AG08395 (cell line): Measurements from ENCODE around the gene TLE1.
"Not testable (repeated sequence)": the region's sequence is repeated elsewhere in the genome, so short reads cannot be mapped to it uniquely, and the experiment has no call there.

Experiments
- DNase-seq: peaks from one replicate; pipeline ENCODE4 v3.0.0; 2012; ENCODE audit warnings: mixed read lengths, low spot score

TLE1 gene

DNA sequence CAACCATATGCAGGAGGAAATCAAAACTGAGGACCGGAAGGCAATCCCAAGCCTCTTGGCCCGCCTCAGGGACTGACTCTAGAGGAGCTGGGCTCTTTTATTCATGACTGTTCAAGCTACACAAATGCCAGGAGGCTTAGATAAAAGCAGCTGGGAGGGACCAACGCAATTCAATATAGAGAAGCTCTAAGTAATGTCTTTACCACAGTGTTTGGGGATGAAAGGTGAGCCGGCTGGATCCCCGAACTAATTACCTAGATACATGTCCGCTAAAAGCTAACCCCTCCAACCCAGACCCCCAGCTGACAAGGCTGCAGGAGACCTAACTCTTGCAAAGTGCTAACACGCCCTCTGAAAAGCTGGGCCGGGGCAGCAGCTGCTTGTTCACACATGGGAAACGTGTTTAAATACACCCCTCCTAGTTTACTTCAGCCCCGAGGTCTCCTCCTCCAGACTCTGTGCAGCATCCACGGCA is 67.5 kb downstream of the TLE1 start:
- no peak for DNase-seq

DNA sequence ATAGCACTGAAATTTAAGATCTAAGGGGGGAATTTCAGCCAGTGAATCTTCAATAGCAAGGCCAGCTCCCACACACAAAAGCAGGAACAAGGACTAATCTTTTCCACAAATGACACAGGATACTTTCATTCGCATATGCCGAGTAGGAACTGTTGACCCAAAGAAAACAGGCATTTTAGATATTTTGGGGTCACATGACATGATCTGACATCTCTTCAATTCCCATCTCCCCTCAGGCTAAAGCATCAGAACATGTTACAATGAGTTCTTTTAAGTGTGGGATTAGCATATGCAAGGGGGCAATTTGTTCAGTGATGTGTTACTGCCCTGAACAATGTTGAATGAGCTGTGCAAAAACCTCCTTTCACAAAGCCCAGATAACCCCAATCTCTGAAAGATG is 68.2 kb downstream of the TLE1 start:
- no peak for DNase-seq

GRCh38 chr9:81620002-81620390 is 69.4 kb downstream of the TLE1 start:
- no peak for DNase-seq

- peak; percentile 89 for DNase-seq
Measured at GRCh38 chr9:81619353-81620001, 69.9 kb downstream of the TLE1 start.

GRCh38 chr9:81618923-81619322 is 70.4 kb downstream of the TLE1 start:
- DNase-seq, result no peak

- no peak for DNase-seq
Measured at GRCh38 chr9:81616141-81616540, 73.2 kb downstream of the TLE1 start.

DNA sequence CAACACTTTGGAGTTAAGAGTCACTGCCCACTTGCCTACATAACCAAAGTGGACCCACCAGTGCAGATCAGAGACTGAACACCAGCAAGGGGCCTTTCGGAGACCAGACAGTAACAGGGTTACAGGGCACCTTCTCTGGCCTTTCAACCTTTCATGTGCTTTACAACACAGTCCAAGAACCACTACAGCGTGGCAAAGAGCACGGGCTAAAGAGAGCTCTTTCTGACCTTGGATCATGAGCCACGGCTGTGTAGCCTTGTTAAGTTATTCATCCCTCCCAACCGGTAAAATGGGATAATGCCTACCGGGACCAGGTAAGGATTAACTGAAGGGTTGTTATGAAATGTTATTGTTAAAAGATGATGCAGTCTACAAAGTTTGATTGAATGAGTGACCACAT is 75.0 kb downstream of the TLE1 start:
- no peak for DNase-seq

DNA sequence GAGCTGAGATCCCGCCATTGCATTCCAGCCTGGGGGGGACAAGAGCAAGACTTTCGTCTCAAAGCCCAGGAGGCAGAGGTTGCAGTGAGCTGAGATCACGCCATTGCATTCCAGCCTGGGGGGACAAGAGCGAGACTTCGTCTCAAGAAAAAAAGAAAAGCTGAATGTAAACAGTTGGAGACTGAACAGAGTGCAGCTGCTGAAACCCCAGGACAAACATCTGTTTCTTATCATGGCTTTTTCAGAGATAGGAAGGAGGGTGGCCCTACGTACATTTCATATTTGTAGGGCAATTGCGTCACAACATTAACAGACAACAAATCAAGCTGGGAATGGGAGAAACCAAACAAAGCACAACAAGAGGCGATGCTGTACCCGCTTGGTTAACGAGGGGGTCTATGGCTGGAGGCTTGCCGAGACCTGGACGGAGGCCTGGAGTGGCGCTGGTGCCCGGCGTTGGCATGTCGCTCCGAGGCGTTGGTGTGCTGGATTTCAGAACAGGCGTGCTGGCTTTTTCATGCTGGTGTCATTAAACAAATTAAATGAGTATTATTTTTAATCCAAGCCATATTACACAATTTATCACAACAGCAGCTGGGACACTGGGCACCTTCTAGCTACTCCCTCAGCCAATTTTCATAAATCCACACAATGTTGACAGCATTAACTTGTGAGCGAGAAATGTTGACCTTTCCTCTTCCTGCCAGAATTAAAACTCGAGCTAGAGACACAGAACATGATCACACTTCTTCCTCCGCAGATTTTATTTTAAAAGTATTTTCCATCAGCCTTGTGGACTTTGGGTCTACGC is 76.1 kb downstream of the TLE1 start:
- DNase-seq, result peak; percentile 61

GRCh38 chr9:81611664-81612063 is 77.7 kb downstream of the TLE1 start:
- DNase-seq, result no peak

DNA sequence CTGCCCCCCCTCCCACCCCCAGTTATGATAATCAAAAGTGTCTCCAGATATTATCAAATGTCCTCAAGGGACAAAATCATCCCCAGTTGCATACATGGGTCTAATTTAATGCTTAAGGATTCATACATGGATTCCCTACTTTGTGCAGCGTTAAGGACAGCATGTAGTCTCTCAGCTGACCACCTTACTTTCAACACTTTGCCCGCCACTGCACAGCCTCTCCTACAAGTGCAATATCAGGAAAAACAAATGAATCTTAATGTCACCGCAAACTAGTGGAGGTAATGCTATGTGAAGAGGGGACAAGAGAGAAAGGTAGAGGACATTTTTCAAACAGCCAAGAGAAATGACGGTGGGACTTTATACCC is 78.6 kb downstream of the TLE1 start:
- DNase-seq, result no peak

DNA sequence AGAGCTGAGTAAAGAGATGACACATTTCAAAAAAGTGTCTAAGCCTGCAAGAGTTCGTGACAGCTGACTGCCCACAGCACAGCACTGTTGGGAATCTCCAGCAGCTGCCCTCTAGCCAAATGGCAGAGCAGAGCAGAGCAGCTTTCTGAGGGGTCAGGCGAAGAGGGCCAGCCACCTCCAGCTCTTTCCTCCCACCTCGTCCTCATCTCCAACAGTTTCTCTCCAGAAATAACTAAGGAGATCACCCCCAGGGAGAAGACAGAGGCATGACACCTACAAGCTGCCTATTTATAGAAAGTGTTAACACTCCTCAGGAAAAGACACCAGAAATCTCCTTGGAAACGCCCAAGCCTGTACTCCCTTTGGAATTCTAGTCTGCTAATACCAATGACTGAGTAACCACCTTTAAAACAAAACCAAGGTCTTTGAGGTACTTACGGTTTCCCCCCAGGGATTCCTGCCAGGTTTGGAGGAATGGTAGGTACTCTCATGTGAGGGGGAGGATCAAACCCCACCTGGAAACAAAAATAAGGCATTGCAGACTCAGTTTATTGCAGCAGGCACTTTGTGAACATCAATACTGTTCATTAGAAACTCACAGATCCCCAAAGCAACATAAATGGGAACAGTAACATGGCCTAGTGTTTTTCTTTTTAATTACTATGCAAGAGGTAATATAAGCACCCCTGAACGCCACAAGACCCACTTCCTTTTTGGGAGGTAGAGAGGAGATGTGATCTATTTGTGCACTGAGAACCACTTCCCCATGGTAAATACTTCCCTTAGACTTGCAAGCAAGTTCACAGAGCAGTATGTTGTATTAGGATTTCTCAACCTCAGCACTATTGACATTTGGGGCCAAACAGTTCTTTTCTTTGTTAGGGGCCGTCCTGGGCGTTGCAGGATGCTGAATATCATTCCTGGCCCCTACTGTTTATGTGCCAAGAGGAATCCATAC is 79.3 kb downstream of the TLE1 start:
- DNase-seq, result peak; percentile 58

- DNase-seq, result no peak
Measured at GRCh38 chr9:81608289-81608657, 81.1 kb downstream of the TLE1 start.

DNA sequence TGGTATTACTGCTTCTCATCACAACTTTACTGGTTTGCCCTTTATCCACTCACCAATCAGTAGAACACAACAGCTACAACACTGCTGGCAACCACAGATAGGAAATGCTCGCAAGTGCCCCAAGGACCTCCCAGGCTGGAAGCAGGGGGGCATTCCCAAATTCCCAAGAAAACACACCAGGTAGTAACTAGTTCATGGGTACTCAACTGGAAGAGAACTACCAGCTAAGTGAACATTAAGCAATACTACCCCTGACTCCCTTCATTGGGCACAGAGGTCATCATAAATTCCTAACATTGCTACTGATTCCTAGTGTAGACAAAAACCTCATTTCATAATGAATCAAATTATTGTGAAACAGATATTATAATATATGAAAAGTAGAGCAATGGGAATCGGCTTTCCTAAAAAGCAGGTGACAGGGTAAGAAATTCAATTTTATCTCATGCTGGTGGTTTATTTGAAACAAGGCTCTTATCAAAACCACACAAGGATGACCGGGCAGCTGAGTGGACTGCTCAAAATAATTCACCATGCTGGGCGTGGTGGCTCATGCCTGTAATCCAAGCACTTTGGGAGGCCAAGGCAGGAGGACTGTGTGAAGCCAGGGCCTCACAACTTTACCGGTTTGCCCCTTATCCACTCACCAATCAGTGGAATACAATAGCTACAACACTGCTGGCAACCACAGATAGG is 81.6 kb downstream of the TLE1 start:
- no peak for DNase-seq

DNA sequence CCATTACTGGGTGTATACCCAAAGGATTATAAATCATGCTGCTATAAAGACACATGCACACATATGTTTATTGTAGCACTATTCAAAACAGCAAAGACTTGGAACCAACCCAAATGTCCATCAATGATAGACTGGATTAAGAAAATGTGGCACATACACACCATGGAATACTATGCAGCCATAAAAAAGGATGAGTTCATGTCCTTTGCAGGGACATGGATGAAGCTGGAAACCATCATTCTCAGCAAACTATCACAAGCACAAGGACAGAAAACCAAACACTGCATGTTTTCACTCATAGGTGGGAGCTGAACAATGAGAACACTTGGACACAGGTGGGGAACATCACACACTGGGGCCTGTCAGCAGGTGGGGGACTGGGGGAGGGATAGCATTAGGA is 83.1 kb downstream of the TLE1 start:
- not testable (repeated sequence) for DNase-seq

DNA sequence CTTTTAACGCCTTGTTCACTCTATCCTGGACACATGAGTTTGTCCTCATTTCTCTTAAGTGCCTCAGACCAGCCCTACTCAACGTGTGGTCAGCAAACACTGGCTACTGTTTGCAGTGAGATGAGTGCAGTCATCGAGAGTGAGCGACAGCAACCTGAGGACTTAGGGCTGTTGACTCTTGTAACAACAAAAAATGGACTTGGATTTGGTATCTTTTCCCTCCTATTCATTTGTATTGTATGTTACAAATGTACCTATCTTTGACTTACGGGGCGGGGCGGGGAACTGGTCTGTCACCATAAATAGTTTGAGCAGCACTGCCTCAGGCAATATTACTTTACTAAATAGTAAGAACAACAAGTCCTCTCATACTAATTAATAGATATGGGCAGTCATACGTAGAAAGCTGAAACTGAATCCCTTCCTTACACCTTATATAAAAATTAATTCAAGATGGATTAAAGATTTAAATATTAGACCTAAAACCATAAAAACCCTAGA is 84.1 kb downstream of the TLE1 start:
- DNase-seq, result no peak

DNA sequence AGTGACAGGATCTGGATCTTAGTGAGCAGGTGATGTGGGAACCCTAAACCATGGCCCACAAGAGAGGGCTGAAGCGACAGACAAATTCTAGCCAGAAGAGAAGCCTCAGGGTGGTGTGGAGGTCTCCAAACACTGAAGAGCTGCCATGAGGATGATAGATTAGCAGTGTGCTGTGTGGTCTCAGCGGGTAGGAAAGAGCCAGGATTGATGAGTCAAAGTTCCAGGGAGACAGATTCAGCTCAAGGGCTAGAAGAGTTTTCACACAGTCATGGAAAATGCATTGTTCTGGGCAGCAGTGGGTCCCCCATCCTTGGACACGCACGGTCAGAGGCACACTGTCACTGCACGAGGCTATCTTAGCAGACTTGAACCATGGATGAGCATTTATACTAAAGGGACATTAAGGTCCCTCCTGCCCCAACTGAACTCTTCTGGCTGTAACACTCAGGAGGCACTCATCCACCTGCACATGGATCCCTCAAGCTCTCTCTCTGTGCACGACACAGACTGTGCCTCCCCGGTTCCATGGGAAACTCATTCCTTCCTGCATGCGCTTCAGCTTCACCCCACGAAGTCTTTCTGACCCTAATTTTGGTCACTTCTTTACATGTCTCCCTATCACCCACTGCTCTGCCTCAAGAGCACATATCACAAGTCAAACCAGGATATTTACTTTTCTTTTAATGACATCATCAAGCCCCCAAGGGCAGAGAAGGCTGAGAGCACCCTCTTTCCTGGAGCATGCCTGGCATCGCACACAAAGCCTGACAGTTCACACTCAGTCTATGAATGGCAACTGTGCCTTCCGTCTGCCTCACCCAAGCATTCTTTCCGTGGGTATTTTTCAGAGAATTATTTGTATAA is 84.8 kb downstream of the TLE1 start:
- DNase-seq, result no peak

DNA sequence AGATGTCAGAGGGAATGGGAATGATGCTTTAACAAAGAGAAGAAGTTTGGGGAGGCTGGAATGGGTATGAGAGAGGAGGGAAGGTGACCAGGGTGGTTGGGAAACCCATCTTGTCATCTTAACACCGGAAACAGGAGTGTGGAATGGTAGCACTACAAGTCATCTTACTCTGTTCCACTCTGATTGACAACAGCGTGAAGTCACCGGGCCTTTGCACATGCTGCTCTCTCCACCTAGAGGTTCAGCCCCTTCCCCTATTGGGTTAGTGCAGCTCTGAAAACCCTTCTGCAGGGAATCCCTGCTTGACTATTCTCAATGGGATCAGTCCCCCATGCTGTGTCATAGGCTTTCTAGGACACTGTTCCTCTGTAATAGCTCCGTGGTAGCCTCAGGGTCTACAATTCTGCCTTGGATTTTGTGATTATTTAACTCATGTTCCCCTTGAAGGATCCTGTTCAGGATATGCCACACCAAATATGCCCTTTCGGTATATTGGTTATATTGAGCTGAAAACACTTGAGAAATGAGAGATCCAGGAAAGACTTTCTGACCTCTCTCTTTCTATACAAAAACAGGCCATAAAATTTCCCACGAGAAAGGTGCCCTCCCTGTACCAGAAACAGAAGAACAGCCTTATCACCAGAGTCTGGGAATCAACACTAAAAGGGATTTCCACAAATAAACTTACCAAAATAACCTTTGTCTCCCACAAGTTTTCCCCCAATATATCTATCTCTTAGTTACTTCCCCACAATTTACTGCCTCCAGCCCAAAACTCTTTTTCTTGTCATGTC is 86.3 kb downstream of the TLE1 start:
- no peak for DNase-seq

- no peak for DNase-seq
Measured at GRCh38 chr9:81601639-81602623, 87.4 kb downstream of the TLE1 start.

DNA sequence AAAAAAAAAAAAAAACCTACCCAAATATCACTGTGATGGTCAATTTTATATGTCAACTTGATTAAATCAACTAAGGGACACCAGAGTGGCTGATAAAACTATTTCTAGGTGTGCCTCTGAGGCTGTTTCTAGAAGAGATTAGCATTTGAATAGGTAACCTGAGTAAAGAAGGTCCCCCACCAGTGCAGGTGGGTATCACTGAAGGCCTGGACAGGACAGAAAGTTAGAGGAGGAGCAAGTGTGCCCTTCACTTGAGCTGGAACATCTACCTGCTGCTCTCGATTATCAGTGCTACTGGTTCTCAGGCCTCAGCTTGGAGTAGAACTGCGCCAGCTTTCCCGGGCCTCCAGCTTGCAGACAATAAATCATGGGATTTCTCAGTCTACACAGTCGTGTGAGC is 88.7 kb downstream of the TLE1 start:
- DNase-seq, result no peak
